Measurements from ENCODE around the gene TM7SF3. TPM values are rescaled to one million over a fixed set of nuclear protein-coding genes. Genes with fewer than 3 reads are reported as not detected.

TM7SF3 gene
- total RNA-seq, result 57.8 and 79.5 TPM in 2 replicates

GRCh38 chr12:27014085-27014858, at the start of gene TM7SF3:
Gene TM7SF3 (minus strand): TSS chr12:27014384. CDS start chr12:27014168, 216 bp downstream.

GRCh38 chr12:26937863-26938700, 76.1 kb downstream of the TM7SF3 start, which contains the start of the genes FGFR1OP2 and INTS13:
Gene FGFR1OP2 (plus strand): TSS chr12:26938470. CDS start chr12:26954159, 15,689 bp downstream.
Gene INTS13 (minus strand): TSS chr12:26937981. CDS start chr12:26936803, 1,178 bp downstream.

Other genes starting within 250 kb of the TM7SF3 start
- 12.8 and 14.6 TPM in 2 replicates for gene ITPR2, start 181.2 kb downstream of the TM7SF3 start, total RNA-seq
- gene INTS13, start 76.4 kb downstream of the TM7SF3 start, total RNA-seq, result 36.7 and 44.1 TPM in 2 replicates
- 67.6 and 76.9 TPM in 2 replicates for gene FGFR1OP2, start 75.9 kb downstream of the TM7SF3 start, total RNA-seq
- 32.4 and 32.5 TPM in 2 replicates for gene MED21, start 8.2 kb upstream of the TM7SF3 start, total RNA-seq
- gene C12orf71, start 68.2 kb upstream of the TM7SF3 start, total RNA-seq, result not detected in 2 replicates
- 9.6 and 12.0 TPM in 2 replicates for gene STK38L, start 229.9 kb upstream of the TM7SF3 start, total RNA-seq